SHP77 treated with DMSO at 0.1 percent for 48 hours (cell line): ENCODE measurements around the gene DPAGT1.
"Not testable (repeated sequence)": the region's sequence is repeated elsewhere in the genome, so short reads cannot be mapped to it uniquely, and the experiment has no call there.

Experiments
- DNase-seq: peaks from one replicate; lab custom pipeline; 2025; lab: John Stamatoyannopoulos, UW

Gene DPAGT1

GRCh38 chr11:119115484-119116234 is 14.0 kb upstream of the DPAGT1 start:
- no peak for DNase-seq

- DNase-seq: no peak
These were observed 12.7 kb upstream of the DPAGT1 start for GRCh38 chr11:119114351-119114750.

- DNase-seq: no peak
These were observed 12.1 kb upstream of the DPAGT1 start for GRCh38 chr11:119113716-119114115.

- no peak for DNase-seq
These were observed 10.8 kb upstream of the DPAGT1 start for GRCh38 chr11:119112314-119113020.

GRCh38 chr11:119111361-119111925 is 9.8 kb upstream of the DPAGT1 start:
- DNase-seq: no peak

- DNase-seq: no peak
These were observed 8.8 kb upstream of the DPAGT1 start for GRCh38 chr11:119110439-119110838.

GRCh38 chr11:119109843-119110242 is 8.2 kb upstream of the DPAGT1 start:
- no peak for DNase-seq

- no peak for DNase-seq
These were observed 7.2 kb upstream of the DPAGT1 start for GRCh38 chr11:119108857-119109221.

- no peak for DNase-seq
These were observed 6.6 kb upstream of the DPAGT1 start for GRCh38 chr11:119108146-119108856.

GRCh38 chr11:119107538-119108145 is 6.0 kb upstream of the DPAGT1 start:
- no peak for DNase-seq

- peak; percentile 38 for DNase-seq
These were observed 5.2 kb upstream of the DPAGT1 start, which contains the start of gene C2CD2L for GRCh38 chr11:119106564-119107537. TSS of gene C2CD2L (plus strand) at chr11:119107344. CDS start at chr11:119107742, 398 bp downstream.

- DNase-seq: no peak
These were observed 2.1 kb upstream of the DPAGT1 start for GRCh38 chr11:119103793-119104192.

GRCh38 chr11:119103161-119103664 is 1.6 kb upstream of the DPAGT1 start:
- not testable (repeated sequence) for DNase-seq

GRCh38 chr11:119100994-119101758 is 477 bp downstream of the DPAGT1 start:
- DNase-seq: no peak

GRCh38 chr11:119100246-119100970 is 1.2 kb downstream of the DPAGT1 start:
- peak; percentile 67 for DNase-seq

GRCh38 chr11:119099711-119100110 is 1.9 kb downstream of the DPAGT1 start:
- no peak for DNase-seq

- DNase-seq: peak; percentile 98
These were observed 6.4 kb downstream of the DPAGT1 start for GRCh38 chr11:119095066-119095880.

- DNase-seq: no peak
These were observed 6.9 kb downstream of the DPAGT1 start for GRCh38 chr11:119094816-119095065.
